ENCODE measurements around the gene FHOD3.

Gene FHOD3

DNA sequence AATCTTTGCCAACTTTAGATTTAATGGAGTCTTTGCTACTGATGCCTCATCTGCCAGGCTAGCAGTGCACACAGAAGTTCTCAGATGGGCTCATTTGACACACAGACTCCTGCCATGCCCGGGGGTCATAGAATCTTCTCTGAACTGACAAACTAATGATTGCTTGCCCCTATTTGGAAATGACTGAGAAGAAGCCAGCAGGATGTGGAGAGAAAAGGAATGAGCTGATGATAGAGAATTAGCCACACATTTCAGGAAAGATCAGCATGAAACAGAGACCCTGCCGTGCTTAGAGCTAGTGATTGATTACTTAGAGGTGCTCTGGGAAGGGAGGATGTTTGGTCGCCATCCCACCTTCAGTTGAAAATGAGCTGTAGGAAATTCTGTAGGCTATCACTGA lies 352.8 kb downstream of the FHOD3 start:
- no peak overlapping the region for H3K4me3 ChIP-seq
- no peak for TF ChIP-seq CTCF (IDR thresholded peaks at IDR 0.05)
- DNase-seq (ENCODE audit: low spot score): no peak
- no peak overlapping the region for H3K27ac ChIP-seq

DNA sequence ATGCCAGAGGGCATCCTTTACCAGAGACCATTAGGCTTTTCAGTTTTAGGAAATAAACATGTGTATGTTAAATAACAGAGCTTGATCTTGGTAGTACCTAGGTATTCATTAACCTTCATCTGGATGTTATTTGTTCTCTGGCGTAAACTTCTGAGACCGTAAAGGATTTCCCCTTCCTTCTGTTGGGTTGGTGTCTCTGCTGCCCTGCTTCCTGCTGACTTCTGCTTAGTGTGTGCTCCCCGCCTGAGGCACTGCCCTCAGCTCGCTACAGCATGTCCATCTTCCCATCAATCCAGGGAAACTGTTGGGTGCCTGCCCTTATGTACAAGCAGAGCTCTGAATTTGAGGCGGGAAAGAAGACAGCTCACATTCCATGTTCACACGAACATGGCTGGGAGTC lies 353.4 kb downstream of the FHOD3 start:
- no peak for TF ChIP-seq CTCF (IDR thresholded peaks at IDR 0.05)
- Histone ChIP-seq H3K27ac (no peak overlapping the region), H3K4me3 (no peak overlapping the region)
- no peak for DNase-seq (ENCODE audit: low spot score)

DNA sequence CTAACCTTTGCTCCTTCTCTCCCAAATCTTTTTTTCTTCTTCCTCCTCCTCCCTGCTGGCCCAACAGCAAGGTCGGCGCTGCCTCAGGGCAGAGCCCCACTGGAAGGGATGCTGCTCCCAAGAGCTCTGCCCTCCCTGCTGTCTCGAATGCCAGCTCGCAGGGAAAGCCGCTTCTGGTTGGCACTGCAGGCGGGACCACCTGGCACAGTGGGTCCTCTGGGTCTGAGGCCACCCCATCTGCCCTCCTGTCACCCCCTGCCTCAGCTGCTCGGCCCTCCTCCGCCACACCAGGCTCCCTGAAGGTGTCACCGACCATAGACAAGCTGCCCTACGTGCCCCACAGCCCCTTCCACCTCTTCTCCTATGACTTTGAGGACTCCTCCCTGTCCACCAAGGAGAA lies 355.0 kb downstream of the FHOD3 start:
- no peak for TF ChIP-seq CTCF (IDR thresholded peaks at IDR 0.05)
- H3K27ac ChIP-seq: no peak overlapping the region
- DNase-seq (ENCODE audit: low spot score): no peak
- no peak overlapping the region for H3K4me3 ChIP-seq

DNA sequence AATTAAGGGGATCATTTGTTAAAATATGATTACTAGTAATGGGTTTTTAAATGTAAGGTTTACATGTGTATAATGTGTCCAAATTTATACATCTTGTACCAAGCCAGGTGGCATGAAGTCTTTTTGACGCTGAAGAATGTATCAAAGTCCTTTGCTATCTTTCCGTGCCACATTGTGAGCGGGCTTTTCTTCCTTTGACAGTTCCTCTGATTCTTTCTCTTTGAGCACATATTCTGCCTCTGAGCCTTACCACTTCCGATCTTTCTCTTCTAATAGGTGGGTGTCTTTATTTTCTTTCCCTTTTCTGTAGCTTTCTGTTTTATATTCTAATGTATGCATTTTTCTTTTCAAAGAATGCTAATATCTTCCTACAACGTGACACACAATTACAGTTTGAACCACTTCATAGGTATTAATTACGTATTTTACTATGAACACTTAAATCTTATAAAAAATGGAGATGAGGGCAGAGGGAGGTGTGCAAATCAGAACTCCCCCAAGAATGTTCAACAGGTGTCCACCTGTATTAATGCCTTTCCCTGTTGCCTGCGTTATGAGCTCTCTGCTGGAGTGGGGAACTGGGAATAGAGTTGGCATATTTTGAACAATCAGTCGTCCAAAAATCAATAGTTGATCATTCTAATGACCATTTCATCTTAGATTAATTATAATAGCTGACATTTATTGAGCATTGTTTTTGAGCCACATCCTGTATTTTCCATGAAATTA lies 355.8 kb downstream of the FHOD3 start:
- no peak overlapping the region for H3K27ac ChIP-seq
- H3K4me3 ChIP-seq: no peak overlapping the region
- DNase-seq (ENCODE audit: low spot score): no peak
- no peak for TF ChIP-seq CTCF (IDR thresholded peaks at IDR 0.05)

- H3K27ac ChIP-seq: no peak overlapping the region
- no peak overlapping the region for H3K4me3 ChIP-seq
- DNase-seq (ENCODE audit: low spot score): no peak
- no peak for TF ChIP-seq CTCF (IDR thresholded peaks at IDR 0.05)
These were observed 356.4 kb downstream of the FHOD3 start for GRCh38 chr18:36653870-36654269.

- no peak for DNase-seq (ENCODE audit: low spot score)
- H3K4me3 ChIP-seq: no peak overlapping the region
- no peak for TF ChIP-seq CTCF (IDR thresholded peaks at IDR 0.05)
- H3K27ac ChIP-seq: no peak overlapping the region
These were observed 357.6 kb downstream of the FHOD3 start for GRCh38 chr18:36655074-36655473.

DNA sequence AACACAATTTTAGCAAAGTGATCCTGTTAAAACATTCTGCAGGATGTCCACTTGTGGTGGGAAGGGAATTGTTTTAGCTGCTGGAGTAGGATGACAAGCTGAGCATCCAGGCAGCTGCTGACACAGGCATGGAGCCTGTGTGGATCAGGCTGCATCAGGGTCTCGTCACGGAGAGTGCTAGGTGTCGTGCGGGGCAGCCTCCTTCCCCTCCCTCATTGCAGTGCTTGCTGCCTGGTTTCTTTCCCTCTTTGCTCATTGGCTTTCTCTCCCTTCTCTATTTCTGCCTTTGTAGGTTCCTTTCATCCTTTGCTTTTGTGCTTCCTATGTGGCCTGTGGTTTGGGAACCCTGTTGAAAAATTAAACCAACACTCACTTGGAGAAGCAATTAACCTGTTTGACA lies 358.4 kb downstream of the FHOD3 start:
- no peak overlapping the region for H3K4me3 ChIP-seq
- no peak for TF ChIP-seq CTCF (IDR thresholded peaks at IDR 0.05)
- DNase-seq (ENCODE audit: low spot score): no peak
- H3K27ac ChIP-seq: no peak overlapping the region

All from coronary artery (tissue), 2 donors.